NCI-H2196 (cell line): ENCODE data around the gene PFN2.

ENCODE experiments used
- DNase-seq: peaks from one replicate; lab custom pipeline; 2025; ENCODE audit not compliant: unreplicated experiment; lab: John Stamatoyannopoulos, UW

The PFN2 gene

DNA sequence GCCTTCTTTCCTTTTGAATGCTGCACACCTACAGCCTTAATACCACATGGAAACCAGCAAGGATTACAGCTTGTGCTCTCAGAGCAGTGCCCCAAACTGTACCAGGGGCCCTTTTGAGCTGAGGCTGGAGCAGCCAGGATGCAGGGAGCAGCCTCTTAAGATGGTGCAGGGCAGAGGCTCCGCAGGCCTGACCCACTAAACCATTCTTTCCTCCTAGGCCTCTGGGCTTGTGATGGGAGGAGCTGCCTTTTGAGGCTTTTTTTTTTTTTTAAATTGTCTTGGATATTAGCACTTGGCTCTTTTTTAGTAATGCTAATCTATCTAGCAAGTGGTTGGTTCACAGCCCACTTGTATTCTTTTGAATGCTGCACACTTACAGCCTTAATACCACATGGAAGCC, 37.7 kb downstream of the PFN2 start:
- no peak for DNase-seq

GRCh38 chr3:149920119-149920518, 50.6 kb downstream of the PFN2 start:
- no peak for DNase-seq

- DNase-seq: no peak
Observed at GRCh38 chr3:149919509-149919908, 51.2 kb downstream of the PFN2 start.

GRCh38 chr3:149917124-149917667, 53.5 kb downstream of the PFN2 start:
- no peak for DNase-seq
